HG02870 (cell line): ENCODE results near the gene ZC3H7B.
"Not testable (repeated sequence)": the region's sequence is repeated elsewhere in the genome, so short reads cannot be mapped to it uniquely, and the experiment has no call there.

Experiments used
- ATAC-seq: cut with Tn5 transposase; IDR thresholded peaks from one replicate; pipeline ENCODE4 v1.9.1; 2021; ENCODE audit warnings: mild to moderate bottlenecking, moderate library complexity; ENCODE audit not compliant: unreplicated experiment

Gene ZC3H7B

DNA sequence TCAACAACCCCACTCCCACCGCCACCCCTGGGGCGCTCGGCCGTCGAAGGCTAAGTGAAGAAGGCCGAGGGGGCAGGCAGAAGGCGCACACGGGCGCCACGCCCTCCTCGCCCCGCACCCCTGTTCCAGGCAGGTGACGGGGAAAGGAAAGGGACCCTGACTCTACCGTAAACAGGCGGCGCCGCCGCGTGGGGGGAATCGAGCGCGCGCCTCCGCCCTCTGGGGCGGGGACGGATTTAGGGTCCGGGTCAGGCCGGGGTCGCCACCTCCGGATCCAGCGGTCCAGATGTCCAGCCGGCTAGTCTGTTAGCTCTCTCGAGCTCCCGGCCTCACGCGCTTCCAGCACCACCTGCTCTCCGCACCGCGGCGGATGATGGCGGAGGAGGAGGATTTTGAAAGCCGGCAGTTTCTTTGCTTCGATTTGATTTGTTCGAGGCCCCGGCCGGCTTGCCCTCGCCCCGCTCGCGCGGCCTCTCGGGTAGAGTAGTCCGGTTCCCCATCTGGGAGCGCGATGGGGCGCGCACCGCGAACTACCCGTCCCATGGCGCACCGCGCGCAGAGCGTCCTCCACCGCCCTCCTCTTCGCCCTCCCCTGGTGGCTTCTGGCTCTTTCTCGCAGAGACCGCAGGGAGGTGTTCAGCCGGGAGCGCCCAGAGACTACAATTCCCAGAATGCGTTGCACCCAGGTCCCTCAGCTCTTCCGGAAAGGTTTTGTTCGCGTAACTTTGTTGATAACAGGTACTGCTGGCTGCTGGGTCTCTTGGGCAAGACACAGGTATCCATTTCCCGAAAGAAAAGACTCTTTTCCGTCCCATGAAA is 15.3 kb upstream of the ZC3H7B start, which contains the start of gene RANGAP1:
TSS of gene RANGAP1 (minus strand) at position 368 of the 819 bp plus-strand sequence. CDS start 5,143 bp downstream, outside the sequence.
- peak; percentile 93 for ATAC-seq

DNA sequence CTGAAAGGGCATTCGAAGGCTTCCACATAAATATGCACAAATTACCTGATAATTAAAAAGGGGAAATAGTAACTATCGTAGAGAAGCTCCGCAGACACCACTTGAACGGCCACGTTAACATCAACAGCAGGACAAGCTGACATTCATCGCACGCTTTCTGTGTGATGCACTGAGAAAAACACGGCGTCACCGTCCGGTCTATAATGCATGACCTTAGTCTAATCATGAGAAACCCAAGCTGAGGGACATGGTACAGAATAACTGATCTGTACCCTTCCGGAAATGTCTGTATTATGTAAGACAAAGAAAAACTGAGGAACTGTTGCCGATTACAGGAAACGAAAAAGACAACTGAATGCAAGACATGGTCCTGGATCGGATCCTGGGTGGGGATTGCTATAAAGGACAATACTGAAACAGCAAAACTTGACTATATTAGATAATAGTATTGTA is 14.7 kb upstream of the ZC3H7B start:
- ATAC-seq = peak; percentile 6

DNA sequence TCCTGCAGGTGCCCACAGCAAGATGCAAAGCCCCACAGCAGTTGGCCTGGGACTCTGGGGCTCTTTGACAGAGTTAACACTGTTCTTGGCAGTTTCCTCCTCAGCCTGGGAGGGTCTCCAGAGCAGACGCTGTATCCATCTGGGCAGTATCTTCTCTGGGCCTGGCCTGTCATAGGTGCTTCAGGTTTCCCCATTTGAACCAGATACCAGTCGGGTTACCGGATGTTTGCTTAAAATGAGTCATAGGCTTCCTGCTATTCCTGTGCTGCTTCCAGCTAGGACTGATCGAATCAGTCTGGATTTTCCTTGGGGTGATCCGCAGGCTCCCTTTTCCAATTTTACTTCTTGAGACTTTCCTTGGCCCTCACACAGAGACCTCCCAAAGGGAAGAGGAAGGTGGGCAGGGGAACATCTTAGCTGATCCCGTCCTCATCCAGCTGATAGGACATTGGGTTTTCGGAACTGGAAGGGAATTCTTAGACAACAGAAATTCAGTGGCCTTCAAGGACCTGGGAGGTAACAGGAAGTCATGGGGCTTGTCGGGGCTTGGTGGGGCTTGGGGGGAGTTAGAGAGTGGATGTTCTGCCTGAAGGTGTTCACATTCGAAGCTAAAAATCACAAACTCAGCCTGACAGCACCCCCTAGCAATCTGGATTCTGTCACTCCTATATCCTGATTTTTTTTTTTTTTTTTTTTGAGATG is 12.9 kb upstream of the ZC3H7B start:
- no peak for ATAC-seq

DNA sequence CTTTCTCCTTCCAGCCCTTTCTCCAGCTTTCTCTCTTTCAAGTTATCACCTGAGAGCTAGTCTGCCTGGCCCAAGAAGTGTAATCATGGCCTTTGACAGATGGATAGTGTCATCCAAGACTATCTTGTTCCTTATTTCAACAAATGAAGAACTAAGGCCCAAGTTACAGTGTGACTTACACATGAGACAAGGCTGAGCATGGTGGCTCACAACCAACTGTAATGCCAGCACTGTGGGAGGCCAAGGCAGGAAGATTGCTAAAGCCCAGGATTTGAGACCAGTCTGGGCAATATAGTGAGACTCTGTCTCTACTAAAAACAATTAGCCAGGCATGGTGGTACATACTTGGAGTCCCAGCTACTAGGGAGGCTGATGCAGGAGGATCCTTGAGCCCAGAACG is 11.7 kb upstream of the ZC3H7B start:
- no peak for ATAC-seq

DNA sequence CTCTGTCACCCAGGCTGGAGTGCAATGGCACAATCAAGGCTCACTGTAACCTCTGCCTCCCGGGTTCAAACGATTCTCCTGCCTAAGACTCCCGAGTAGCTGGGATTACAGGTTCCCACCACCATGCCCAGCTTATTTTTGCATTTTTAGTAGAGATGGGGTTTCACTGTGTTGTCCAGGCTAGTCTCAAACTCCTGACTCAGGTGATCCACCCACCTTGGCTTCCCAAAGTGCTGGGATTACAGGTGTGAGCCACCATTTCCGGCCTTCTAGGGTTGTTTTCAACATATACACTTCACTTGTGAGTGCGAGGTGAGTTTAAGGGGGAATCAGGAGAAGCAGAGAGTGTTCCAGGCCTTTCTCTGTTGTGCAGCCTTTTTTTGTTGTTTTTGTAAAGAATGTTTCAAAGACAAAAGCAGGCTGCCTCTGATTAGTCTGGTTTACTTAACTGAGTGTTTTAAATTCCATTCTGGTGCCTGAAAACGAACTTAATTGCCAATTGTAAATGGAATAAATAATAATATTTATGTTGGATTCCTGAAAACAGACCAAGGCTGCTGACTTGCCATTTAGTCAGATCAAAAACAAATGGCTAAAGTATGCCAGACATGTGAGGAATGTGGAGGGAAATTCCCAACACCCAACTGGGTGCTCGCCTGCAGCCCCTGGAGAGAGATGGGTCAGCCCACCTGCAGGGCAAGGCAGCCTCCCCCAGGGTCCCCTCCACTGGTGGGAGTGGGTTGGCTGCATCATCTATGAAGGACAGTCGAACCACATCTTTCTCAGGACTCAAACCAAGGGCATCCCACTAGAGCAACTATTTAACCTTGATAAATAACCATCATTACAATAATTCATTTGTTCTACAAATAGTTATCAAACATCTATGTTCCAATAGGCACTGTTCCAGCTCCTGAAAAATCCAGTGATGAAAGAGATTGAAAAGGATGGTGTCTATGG is 10.8 kb upstream of the ZC3H7B start:
- ATAC-seq = no peak

DNA sequence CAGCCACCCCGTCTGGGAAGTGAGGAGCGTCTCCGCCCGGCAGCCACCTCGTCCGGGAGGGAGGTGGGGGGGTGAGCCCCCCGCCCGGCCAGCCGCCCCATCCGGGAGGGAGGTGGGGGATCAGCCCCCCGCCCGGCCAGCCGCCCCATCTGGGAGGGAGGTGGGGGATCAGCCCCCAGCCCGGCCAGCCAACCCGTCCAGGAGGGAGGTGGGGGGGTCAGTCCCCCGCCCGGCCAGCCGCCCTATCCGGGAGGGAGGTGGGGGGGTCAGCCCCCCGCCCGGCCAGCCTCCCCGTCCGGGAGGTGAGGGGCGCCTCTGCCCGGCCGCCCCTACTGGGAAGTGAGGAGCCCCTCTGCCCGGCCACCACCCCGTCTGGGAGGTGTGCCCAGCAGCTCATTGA is 6.5 kb upstream of the ZC3H7B start:
- not testable (repeated sequence) for ATAC-seq

DNA sequence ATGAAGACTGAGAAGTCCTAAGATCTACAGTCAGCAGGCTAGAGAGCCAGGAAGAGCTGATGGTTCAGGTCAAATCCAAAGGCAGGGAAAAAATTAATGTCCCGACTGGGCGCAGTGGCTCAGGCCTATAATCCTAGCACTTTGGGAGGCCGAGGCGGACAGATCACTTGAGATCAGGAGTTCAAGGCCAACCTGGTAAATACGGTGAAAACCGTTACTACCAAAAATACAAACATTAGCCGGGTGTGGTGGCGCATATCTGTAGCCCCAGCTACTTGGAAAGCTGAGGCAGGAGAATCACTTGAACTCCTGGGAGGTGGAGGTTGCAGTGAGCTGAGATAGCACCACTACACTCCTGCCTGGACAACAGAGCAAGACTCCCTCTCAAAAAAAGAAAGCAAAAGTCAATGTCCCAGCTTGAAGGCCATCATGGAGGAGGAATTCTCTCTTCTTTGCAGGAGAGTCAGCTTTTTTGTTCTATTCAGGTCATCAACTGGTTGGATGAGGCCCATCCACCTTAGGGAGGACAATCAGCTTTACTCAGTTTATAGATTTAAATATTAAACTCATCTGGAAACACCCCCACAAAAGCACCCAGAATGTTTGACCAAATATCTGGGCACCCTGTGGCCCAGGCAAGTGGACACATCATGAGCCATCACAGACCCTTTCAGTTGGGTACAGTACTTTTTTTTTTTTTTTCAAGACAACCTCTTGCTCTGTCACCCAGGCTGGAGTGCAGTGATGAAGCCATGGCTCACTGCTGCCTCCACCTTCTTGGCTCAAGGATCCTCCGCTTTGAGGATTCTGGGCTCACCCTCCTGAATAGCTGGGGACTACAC is 4.3 kb upstream of the ZC3H7B start:
- ATAC-seq = no peak

DNA sequence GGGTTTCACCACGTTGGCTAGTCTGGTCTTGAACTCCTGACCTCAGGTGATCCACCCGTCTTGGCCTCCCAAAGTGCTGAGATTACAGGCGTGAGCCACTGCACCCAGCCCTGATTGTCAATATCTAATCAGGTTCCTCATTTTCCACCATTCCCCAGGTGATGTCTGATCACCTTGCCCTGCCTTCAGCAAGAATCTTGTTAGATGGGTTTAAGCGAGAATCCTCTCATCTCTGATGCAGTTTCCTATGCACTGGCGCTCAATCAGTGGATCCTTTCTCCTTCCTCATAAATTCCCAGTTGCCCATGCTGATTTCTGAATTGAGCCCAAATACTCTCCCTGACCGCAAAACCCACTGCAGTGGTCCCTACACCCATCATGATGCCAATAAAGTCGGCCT is 664 bp upstream of the ZC3H7B start:
- ATAC-seq = no peak

DNA sequence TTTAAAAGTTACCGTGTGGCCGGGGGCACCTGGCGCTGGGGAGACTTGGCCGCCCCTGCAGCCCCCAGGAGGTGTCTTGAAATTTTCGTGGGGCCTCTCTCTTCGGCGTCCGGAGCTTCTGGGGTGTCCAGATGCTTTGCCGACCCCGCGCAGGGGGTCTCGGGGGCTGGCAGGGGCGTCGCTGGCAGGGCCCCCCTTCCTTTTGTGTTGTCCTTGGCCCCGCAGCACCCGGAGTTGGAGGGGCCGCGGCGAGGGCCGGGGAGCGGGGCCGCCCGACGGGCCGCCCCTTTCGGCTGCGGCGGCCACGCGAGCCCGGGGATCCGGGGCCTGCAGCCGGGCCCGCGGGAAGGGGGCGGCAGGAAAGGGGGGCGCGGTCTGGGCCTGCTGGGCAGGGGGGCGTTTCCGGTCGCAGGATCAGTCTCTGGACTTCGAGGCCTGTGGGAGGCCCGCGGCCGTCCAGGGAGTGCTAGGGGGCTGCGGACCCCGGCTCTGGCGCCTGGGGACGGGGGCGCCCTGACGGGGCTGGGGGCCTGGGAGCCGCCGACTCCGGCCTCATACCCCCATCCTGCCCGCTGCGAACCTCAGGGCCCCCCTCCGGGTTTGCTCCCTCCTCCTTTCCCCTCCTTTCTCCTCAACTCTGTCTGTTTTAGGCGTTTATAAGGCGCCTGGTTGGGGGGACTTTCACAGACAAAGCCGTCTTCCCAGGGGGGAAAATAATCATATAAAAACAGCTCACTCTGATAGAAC is 869 bp downstream of the ZC3H7B start:
- no peak for ATAC-seq

DNA sequence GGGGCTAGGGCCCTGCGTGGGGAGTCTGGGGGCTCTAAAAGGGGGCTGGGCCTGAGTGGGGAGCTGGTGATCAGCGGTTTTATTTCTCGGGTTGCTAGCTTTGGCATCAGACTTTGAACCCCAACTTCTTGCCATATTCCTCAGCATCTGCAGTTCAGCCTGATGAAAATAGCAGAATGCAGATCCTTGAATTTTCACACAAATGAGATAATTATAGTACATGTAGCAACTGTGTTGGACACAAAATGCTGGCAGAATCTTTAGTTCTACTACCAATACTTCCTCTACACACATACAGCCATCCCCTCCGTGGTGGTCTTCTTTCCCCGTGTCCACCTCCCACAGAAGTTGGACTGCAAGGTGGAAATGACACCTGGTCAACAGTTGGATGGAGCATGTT is 1.5 kb downstream of the ZC3H7B start:
- no peak for ATAC-seq

DNA sequence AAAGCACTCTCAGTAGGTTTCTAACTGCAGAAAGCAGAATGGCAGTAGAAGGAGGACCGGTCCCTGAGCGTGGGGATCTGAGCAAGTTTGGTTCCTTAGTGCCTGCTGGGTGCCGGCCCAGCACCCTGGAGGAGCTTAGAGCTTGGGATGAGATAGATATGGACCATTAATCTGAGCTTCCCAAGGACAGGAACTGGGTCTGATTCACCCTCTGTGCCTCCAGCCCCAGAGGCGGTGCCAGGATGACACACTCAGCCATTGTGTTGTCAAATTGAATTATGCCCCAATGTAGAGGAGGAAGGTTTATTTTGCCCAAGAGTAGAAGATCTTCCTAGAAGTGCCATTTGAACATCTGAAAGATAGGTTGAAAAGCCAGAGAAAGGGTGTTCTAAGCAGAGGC is 4.3 kb downstream of the ZC3H7B start:
- no peak for ATAC-seq

DNA sequence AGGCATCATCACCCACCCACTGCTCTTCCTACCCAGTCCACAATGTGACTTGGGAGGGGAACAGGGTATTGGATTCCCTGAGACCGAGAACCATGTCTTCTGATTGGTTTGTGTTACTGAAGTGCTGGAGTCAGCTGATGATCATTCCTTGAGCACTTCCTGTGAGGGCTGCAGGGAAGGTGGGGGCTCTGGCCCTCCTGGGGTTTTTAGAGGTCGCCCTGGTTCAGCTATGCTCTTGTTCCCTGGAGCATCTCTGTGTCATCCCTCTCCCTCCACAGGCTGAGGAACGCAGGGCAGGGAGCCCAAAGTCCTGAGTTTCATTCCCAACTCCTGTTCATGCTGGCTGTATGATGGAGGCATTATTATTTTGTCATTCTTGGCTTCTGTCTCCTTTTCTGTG is 6.7 kb downstream of the ZC3H7B start:
- no peak for ATAC-seq

DNA sequence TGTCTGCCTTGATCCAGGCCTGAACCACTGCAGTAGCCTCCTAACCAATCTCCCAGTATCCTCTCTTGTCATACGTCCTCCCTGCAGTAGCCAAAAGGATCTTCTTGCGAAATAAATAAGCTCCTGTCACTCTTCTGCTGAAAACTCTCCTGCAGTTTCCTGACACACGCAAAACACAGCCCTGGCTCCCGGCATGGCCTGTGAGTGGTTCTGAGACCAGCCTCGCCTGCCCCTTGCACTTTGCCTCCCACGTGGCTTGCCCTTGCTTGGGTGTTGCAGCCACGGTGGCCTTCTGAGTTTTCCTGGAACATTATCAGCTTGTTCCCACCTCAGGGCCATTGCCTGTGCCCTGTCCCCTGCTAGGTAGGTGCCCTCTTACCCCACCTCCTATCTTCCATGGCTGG is 7.2 kb downstream of the ZC3H7B start:
- no peak for ATAC-seq

DNA sequence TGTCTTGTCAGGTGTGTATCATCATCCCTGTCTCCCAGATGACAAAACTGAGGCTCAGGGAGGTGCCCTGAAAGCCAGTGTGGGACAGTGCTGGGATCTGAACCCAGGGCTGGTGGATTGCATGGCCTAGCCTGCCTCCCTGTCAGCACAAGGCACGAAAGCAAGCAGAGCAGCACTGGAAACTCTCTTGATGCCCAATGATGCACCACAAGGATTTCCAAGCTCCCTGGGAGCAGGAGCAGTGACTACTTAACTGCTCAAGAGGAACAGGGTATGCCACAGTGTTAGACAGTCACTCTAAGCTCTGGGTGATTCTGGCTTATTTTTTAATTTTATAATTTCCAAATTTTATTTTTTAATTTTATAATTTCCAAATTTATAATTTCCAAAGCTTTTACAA is 9.0 kb downstream of the ZC3H7B start:
- ATAC-seq = no peak

DNA sequence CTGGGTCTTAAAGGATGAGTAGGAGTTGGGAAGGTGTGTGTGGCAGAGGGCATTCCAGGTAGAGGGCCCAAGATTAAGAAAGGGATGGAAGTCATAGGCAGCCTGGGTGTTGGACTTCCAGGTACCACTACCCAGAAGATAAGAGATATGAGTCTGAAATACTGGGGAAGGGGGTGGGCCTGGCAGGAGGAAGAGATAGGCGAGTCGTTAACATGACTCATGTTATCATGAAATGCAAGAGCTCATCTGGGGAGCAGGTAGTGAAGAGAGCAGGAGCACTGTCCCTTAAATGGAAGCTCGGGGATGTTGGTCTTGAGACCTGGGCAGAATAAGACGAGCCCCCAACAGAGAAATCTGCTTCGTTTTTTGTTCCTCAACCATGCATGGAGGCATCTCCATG is 10.2 kb downstream of the ZC3H7B start:
- no peak for ATAC-seq

DNA sequence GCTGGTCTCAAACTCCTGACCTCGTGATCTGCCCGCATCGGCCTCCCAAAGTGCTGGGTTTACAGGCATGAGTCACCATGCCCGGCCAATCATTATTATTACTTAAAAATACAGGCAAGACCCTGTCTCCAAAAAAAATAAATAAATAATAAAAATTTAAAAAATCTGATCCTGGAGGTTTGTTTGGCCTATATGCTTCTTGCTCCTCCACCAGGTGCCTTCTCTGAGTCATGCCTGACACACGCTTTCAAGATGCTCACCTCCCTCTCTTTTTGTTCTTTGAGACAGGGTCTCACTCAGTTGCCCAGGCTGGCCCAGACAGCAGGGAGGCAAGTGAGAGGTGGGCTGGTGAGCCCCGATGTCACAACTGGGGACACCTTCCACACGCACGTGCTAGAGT is 13.5 kb downstream of the ZC3H7B start:
- no peak for ATAC-seq

DNA sequence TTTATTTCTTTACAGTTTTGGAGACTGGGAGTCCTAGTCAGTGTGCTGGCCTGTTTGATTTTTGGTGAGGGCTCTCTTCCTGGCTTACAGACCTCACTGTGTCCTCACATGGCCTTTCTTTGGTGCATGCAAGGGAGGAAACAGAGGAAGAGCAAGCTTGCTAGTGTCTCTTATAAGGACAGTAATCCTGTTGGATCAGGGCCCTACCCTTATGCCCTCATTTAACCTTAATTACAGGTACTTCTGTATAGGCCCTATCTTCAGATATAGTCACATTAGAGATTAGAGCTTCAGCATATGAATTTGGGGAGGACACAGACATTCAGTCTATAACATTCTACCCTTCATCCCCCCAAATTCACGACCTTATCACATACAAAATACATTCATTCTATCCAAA is 14.3 kb downstream of the ZC3H7B start:
- no peak for ATAC-seq

DNA sequence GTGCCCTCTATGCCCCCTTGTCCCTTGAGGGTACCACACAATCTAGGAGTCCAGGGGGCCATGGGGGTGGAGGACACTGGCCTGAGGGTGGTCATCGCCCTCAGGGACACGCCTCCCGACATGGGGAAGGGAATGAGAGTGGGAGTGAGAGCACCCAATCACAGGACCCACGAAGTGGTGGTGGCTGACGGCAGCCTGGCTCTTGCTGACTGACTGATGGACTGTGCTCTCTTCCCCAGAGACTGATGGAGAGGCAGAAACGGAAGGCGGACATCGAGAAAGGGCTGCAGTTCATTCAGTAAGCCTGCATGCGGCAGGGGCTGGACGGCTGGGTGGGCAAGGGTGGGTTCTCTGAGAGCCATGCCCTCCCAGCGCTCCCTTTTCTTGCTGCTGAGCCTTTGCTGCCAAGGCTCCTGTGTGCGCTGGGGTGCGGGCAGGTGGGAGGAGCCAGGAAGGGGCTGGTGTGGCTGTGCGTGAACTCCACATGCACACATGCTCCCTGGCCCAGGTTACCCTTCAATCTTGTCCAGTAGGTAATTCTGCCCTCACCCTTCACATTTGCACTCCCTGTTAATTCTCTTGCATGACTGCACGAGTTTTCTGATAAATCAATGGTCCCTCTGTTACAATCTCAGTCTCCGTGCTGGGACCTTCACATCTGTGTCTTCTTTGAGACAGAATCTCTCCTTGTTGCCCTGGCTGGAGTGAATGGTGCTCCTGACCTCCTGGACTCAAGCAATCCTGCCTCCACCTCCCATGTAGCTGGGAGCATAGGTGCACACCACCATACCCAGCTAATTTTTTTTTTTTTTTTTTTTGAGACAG is 19.3 kb downstream of the ZC3H7B start:
- no peak for ATAC-seq
